MM.1S (cell line): ENCODE measurements around the gene GALNT10.

Source experiments
- DNase-seq: peaks from one replicate; pipeline ENCODE4 v3.0.0-alpha.2; 2015
- H2AFZ ChIP-seq: fragments of 300-600 bp; sonication (generic); 2 replicates; pipeline ENCODE4 v1.6.0; 2016; ENCODE audit warnings: antibody characterized with exemption, low read length
- H3F3A ChIP-seq: fragments of 300-600 bp; sonication (generic); 2 replicates; pipeline ENCODE4 v1.6.1; 2016; ENCODE audit warnings: mild to moderate bottlenecking, antibody characterized with exemption, low read length, moderate library complexity, mixed read lengths; ENCODE audit not compliant: insufficient read depth
- H3K27ac ChIP-seq: fragments of 300-600 bp; sonication (generic); 2 replicates; pipeline ENCODE4 v1.5.1; 2016; ENCODE audit warnings: mild to moderate bottlenecking, low read length
- H3K27me3 ChIP-seq: fragments of 300-600 bp; sonication (generic); replicated peaks from 2 replicates; pipeline ENCODE4 v1.6.0; 2016; ENCODE audit warnings: low read length; ENCODE audit not compliant: insufficient read depth
- H3K36me3 ChIP-seq: fragments of 300-600 bp; sonication (generic); replicated peaks from 2 replicates; pipeline ENCODE4 v1.6.1; 2016; ENCODE audit warnings: mild to moderate bottlenecking, low read length, mixed read lengths; ENCODE audit not compliant: insufficient read depth
- H3K4me1 ChIP-seq: fragments of 300-600 bp; sonication (generic); 2 replicates; pipeline ENCODE4 v1.6.1; 2016; ENCODE audit warnings: low read length, mixed read lengths
- H3K4me2 ChIP-seq: fragments of 300-600 bp; sonication (generic); 2 replicates; pipeline ENCODE4 v1.6.0; 2016; ENCODE audit warnings: low read depth, low read length
- H3K4me3 ChIP-seq: fragments of 300-600 bp; sonication (generic); 2 replicates; pipeline ENCODE4 v1.5.1; 2016; ENCODE audit warnings: low read length, mixed read lengths
- H3K79me2 ChIP-seq: fragments of 300-600 bp; sonication (generic); 2 replicates; pipeline ENCODE4 v1.6.1; 2016; ENCODE audit warnings: mixed run types, low read length, mixed read lengths
- H3K9ac ChIP-seq: fragments of 300-600 bp; sonication (generic); 2 replicates; pipeline ENCODE4 v1.6.1; 2016; ENCODE audit warnings: low read length, mixed read lengths
- H3K9me2 ChIP-seq: fragments of 300-600 bp; sonication (generic); replicated peaks from 2 replicates; pipeline ENCODE4 v1.6.1; 2016; ENCODE audit warnings: mild to moderate bottlenecking, low read length, mixed read lengths; ENCODE audit not compliant: insufficient read depth
- H3K9me3 ChIP-seq: fragments of 300-600 bp; sonication (generic); replicated peaks from 2 replicates; pipeline ENCODE4 v1.6.1; 2016; ENCODE audit warnings: mild to moderate bottlenecking, low read length, mixed read lengths; ENCODE audit not compliant: insufficient read depth
- H4K20me1 ChIP-seq: fragments of 300-600 bp; sonication (generic); 2 replicates; pipeline ENCODE4 v1.6.1; 2016; ENCODE audit warnings: mild to moderate bottlenecking, low read length, moderate library complexity, mixed read lengths; ENCODE audit not compliant: insufficient read depth
- EZH2 ChIP-seq: fragments of 300-600 bp; sonication (generic); optimal IDR thresholded peaks from 2 replicates; pipeline ENCODE3; 2017; ENCODE audit warnings: low read depth, mild to moderate bottlenecking, antibody characterized with exemption, low read length, mixed read lengths
- EZH2phosphoT487 ChIP-seq: fragments of 300-600 bp; sonication (generic); IDR thresholded peaks from 2 replicates; pipeline ENCODE4 v1.6.1; 2018; ENCODE audit warnings: antibody characterized with exemption, low read length
- TF ChIP-seq, protein P1 (sequence below): fragments of 300-600 bp; sonication (generic); IDR thresholded peaks from 2 replicates; pipeline ENCODE4 v1.5.1; 2016; ENCODE audit warnings: antibody characterized with exemption, low read length, mixed read lengths

The GALNT10 gene

DNA sequence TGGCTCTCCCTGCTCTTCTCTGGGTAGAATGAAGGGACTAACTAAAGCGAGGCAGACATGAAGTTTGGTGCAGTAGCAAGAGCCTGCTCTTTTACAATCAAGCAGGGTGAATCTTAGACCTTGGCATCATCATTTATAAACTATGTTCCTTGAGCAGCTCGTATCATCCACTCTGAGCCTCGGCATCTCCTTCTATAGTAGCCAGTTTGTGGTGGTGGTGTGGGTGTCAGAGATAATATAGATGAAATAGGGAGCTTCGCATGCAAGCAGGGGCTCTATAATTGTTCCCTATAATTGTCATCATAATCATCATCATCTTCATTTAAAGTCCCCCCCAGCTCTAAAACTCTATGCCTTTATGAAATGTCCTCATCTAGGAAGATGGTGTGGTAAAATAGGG is 182.8 kb downstream of the GALNT10 start:
- Histone ChIP-seq H2AFZ (no peak overlapping the region), H3K9me3 (no peaks in the 10 kb centered on the region), H3K36me3 (no peaks in the 10 kb centered on the region), H3K27me3 (no peaks in the 10 kb centered on the region), H3K9ac (no peak overlapping the region), H3F3A (no peaks in the 10 kb centered on the region), H3K4me3 (no peak overlapping the region), H3K4me2 (no peak overlapping the region), H3K4me1 (no peaks in the 10 kb centered on the region), H3K79me2 (no peaks in the 10 kb centered on the region), H3K9me2 (no peaks in the 10 kb centered on the region), H4K20me1 (no peaks in the 10 kb centered on the region), H3K27ac (no peak overlapping the region)
- DNase-seq = no peak
- no peak for TF ChIP-seq EZH2
- TF ChIP-seq, protein P1, sequence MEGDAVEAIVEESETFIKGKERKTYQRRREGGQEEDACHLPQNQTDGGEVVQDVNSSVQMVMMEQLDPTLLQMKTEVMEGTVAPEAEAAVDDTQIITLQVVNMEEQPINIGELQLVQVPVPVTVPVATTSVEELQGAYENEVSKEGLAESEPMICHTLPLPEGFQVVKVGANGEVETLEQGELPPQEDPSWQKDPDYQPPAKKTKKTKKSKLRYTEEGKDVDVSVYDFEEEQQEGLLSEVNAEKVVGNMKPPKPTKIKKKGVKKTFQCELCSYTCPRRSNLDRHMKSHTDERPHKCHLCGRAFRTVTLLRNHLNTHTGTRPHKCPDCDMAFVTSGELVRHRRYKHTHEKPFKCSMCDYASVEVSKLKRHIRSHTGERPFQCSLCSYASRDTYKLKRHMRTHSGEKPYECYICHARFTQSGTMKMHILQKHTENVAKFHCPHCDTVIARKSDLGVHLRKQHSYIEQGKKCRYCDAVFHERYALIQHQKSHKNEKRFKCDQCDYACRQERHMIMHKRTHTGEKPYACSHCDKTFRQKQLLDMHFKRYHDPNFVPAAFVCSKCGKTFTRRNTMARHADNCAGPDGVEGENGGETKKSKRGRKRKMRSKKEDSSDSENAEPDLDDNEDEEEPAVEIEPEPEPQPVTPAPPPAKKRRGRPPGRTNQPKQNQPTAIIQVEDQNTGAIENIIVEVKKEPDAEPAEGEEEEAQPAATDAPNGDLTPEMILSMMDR = no peak
- TF ChIP-seq EZH2phosphoT487 = no peak

DNA sequence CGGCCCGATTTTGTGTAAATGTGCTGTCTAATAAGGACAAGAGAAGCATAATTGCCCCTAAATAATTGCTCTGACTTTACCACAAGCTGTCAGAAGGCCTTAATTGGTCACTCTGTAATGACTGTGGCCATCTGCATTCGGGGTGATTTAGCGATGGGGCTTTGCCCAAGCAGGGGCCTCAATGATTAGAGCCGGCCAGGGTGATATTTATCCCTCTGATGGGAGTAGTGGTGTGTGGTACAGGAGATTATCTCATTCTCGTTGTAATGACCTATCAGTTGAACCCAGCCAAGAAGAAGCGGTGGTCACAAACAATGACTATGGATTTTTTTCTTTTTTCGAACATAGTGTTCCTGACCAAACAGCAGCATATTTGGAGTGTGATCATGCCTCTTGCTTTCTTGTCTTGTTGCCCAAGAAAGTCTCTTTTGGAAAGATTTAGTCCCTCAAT is 183.2 kb downstream of the GALNT10 start:
- Histone ChIP-seq H3K9ac (no peak overlapping the region), H3K4me2 (no peak overlapping the region), H3K9me3 (no peaks in the 10 kb centered on the region), H3K4me1 (no peaks in the 10 kb centered on the region), H2AFZ (no peak overlapping the region), H3K27ac (no peak overlapping the region), H3K79me2 (no peaks in the 10 kb centered on the region), H3F3A (no peaks in the 10 kb centered on the region), H3K27me3 (no peaks in the 10 kb centered on the region), H3K9me2 (no peaks in the 10 kb centered on the region), H3K36me3 (no peaks in the 10 kb centered on the region), H3K4me3 (no peak overlapping the region), H4K20me1 (no peaks in the 10 kb centered on the region)
- TF ChIP-seq EZH2phosphoT487 = no peak
- TF ChIP-seq, protein P1 = no peak
- TF ChIP-seq EZH2 = no peak
- DNase-seq = no peak

DNA sequence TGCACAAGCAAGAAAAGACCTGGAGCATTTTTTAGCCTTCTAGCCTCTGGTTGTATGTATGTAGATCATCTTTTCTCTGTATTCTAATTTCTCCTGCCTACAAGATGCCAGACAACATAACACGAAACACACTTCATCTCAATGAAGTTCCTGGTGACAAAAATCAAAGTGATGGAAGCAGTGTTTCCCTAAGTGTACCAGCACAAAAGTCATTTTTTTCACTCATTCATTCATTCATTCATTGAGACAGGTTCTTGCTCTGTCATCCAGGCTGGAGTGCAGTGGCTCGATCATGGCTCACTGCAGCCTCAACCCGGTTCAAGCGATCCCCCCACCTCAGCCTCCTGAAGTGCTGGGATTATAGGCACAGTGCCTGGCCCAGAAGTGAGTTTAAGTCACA is 183.7 kb downstream of the GALNT10 start:
- Histone ChIP-seq H4K20me1 (no peaks in the 10 kb centered on the region), H3K79me2 (no peaks in the 10 kb centered on the region), H3K4me2 (no peak overlapping the region), H3K4me1 (no peaks in the 10 kb centered on the region), H3F3A (no peaks in the 10 kb centered on the region), H3K4me3 (no peak overlapping the region), H2AFZ (no peak overlapping the region), H3K27me3 (no peaks in the 10 kb centered on the region), H3K36me3 (no peaks in the 10 kb centered on the region), H3K9me3 (no peaks in the 10 kb centered on the region), H3K9me2 (no peaks in the 10 kb centered on the region), H3K27ac (no peak overlapping the region), H3K9ac (no peak overlapping the region)
- TF ChIP-seq EZH2phosphoT487 (no peak), EZH2 (no peak)
- TF ChIP-seq, protein P1 = no peak
- no peak for DNase-seq
